Endothelial cell of umbilical vein (primary cell): Measurements from ENCODE around the gene KCNK15.

Source experiments
- EZH2 ChIP-seq: IDR thresholded peaks from 2 replicates; pipeline ENCODE4 v1.6.1; 2012; ENCODE audit warnings: borderline replicate concordance, low read depth, mild to moderate bottlenecking, moderate library complexity, low read length, inconsistent platforms; ENCODE audit not compliant: severe bottlenecking
- FOS ChIP-seq: IDR thresholded peaks from 2 replicates; pipeline ENCODE4 v1.6.1; 2011; ENCODE audit warnings: mild to moderate bottlenecking, low read length, moderate library complexity, borderline replicate concordance; ENCODE audit not compliant: insufficient read depth
- POLR2A ChIP-seq: IDR thresholded peaks from 2 replicates; pipeline ENCODE4 v1.6.1; 2012; ENCODE audit warnings: low read depth, mild to moderate bottlenecking, control low read depth, low read length
- POLR2AphosphoS5 ChIP-seq: IDR thresholded peaks from 2 replicates; pipeline ENCODE4 v1.6.1; 2012; ENCODE audit warnings: low read depth, mild to moderate bottlenecking, control low read depth, low read length, moderate library complexity; ENCODE audit not compliant: insufficient read depth
- TF ChIP-seq, protein P1 (sequence below), 2 donors: IDR thresholded peaks; 1 replicate in 1 of 2; 2 replicates in 1 of 2; pipeline ENCODE4 v1.5.1; 2011; ENCODE audit warnings: low read length in 2 of 2, mild to moderate bottlenecking in 2 of 2, moderate library complexity in 2 of 2, control low read depth in 1 of 2, inconsistent platforms in 1 of 2, low read depth in 1 of 2; ENCODE audit not compliant: insufficient read depth in 1 of 2; ENCODE audit errors: extremely low read depth in 1 of 2

DNA sequence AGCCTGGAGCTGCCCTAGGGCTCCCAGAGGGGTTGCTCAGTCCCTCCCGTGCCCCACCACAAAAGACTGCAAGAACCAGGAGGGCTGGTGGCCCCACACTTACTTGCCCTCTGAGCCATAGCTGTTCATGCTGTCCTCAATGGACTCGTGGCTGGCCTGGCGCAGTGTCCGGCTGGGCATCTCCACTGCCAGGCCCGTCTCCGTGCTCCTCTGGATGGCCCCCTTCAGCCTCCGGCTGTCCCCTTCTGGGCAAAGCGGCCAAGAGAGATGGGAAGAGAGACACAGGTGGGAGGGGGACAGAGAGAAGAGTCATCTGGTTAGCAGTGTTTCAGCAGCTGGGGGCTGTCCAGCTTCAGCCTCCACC is 25.5 kb downstream of the KCNK15 start:
- TF ChIP-seq, protein P1, sequence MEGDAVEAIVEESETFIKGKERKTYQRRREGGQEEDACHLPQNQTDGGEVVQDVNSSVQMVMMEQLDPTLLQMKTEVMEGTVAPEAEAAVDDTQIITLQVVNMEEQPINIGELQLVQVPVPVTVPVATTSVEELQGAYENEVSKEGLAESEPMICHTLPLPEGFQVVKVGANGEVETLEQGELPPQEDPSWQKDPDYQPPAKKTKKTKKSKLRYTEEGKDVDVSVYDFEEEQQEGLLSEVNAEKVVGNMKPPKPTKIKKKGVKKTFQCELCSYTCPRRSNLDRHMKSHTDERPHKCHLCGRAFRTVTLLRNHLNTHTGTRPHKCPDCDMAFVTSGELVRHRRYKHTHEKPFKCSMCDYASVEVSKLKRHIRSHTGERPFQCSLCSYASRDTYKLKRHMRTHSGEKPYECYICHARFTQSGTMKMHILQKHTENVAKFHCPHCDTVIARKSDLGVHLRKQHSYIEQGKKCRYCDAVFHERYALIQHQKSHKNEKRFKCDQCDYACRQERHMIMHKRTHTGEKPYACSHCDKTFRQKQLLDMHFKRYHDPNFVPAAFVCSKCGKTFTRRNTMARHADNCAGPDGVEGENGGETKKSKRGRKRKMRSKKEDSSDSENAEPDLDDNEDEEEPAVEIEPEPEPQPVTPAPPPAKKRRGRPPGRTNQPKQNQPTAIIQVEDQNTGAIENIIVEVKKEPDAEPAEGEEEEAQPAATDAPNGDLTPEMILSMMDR (IDR thresholded peaks at IDR 0.05; ENCODE audit: extremely low read depth in 1 of 2, insufficient read depth in 1 of 2, low read depth in 1 of 2, low read length in 2 of 2), result no peak
- TF ChIP-seq POLR2A (no peak), EZH2 (no peak), FOS (no peak), POLR2AphosphoS5 (no peak)
